ENCODE results near the gene SFXN1. TPM values are rescaled to one million over a fixed set of nuclear protein-coding genes. Genes with fewer than 3 reads are reported as not detected.

The SFXN1 gene
- total and polyA plus RNA-seq, 2 of the 4 experiments (the other 2 are of a cell fraction), result 131 to 410 TPM

DNA sequence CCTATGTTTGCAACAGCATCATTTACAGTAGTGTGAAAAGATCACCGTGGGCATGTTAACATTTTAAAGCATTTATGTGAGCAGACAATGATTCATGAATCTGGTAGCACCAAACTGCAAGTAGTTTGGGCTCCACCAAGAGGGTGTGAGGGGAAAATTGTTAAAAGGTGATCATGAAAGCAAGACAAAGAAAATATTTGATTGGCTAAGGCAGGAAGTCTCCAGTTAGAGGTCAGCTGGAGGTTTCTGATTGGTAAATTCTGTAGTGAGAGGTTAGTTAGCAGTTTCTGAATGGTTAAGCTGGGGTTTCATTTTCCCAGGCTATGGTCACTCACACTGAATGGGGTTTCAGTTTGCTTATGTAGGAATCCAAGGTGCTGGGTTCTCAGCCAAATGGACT lies 20.9 kb upstream of the SFXN1 start:
- H3K9ac ChIP-seq (ENCODE audit: low read depth, low read length), result no peak overlapping the region
- H3K9me1 ChIP-seq (ENCODE audit: insufficient read depth, low read length), result no peaks in the 10 kb centered on the region
- no peaks in the 10 kb centered on the region for H3K4me1 ChIP-seq (ENCODE audit: control insufficient read depth, insufficient read depth, low read length)
- H3K23ac ChIP-seq (ENCODE audit: low read depth, low read length), result no peak overlapping the region
- DNase-seq (no peak), ATAC-seq (ENCODE audit: low read depth) (no peak)
- no peak overlapping the region for H4K91ac ChIP-seq (ENCODE audit: insufficient read depth, low read depth, low read length)
- dilution Hi-C loops (cut with HindIII; ENCODE audit: low sequenced_read_pairs, unreplicated experiment) (no loop called here), intact Hi-C loops (cut with micrococcal nuclease) (no loop called here), in situ Hi-C loops (cut with MboI; ENCODE audit: low sequenced_read_pairs) (no loop called here)
- H3K18ac ChIP-seq (ENCODE audit: low read depth, low read length), result no peak overlapping the region
- TF ChIP-seq MXI1 (IDR thresholded peaks at IDR 0.05; ENCODE audit: borderline replicate concordance, low read depth, low read length) (no peak), MAZ (IDR thresholded peaks at IDR 0.05; ENCODE audit: borderline replicate concordance, low read depth, low read length) (no peak)
- TF ChIP-seq, protein P1, sequence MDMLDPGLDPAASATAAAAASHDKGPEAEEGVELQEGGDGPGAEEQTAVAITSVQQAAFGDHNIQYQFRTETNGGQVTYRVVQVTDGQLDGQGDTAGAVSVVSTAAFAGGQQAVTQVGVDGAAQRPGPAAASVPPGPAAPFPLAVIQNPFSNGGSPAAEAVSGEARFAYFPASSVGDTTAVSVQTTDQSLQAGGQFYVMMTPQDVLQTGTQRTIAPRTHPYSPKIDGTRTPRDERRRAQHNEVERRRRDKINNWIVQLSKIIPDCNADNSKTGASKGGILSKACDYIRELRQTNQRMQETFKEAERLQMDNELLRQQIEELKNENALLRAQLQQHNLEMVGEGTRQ (IDR thresholded peaks at IDR 0.05; ENCODE audit: low read depth, low read length), result no peak
- TF ChIP-seq, protein P2, sequence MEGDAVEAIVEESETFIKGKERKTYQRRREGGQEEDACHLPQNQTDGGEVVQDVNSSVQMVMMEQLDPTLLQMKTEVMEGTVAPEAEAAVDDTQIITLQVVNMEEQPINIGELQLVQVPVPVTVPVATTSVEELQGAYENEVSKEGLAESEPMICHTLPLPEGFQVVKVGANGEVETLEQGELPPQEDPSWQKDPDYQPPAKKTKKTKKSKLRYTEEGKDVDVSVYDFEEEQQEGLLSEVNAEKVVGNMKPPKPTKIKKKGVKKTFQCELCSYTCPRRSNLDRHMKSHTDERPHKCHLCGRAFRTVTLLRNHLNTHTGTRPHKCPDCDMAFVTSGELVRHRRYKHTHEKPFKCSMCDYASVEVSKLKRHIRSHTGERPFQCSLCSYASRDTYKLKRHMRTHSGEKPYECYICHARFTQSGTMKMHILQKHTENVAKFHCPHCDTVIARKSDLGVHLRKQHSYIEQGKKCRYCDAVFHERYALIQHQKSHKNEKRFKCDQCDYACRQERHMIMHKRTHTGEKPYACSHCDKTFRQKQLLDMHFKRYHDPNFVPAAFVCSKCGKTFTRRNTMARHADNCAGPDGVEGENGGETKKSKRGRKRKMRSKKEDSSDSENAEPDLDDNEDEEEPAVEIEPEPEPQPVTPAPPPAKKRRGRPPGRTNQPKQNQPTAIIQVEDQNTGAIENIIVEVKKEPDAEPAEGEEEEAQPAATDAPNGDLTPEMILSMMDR (conservative IDR thresholded peaks at IDR 0.05; ENCODE audit: low read depth, low read length), result 0 out of 2 replicates have a peak, but pooled peaks have one; percentile 3
- no peak overlapping the region for H3K4me2 ChIP-seq (ENCODE audit: low read depth, low read length)
- peaks cover 9% of the 10 kb centered on the region; the same call in 1 of the 2 replicates for H3K27me3 ChIP-seq (ENCODE audit: control insufficient read depth, insufficient read depth, low read length)
- no peak overlapping the region for H3K14ac ChIP-seq (replicated peaks; ENCODE audit: low read depth, low read length)
- no peak overlapping the region for H3K56ac ChIP-seq (ENCODE audit: extremely low read depth, insufficient read depth, low read length)
- CTCF ChIA-PET, result no interaction called here
- no peaks in the 10 kb centered on the region for H3K9me3 ChIP-seq (ENCODE audit: control insufficient read depth, insufficient read depth, low read length)
- H3K79me1 ChIP-seq (ENCODE audit: low read depth in 1 of 2, low read length in 2 of 2), result no peaks in the 10 kb centered on the region
- H4K5ac ChIP-seq (ENCODE audit: low read depth, low read length), result no peak overlapping the region
- no peak overlapping the region for H2BK120ac ChIP-seq (ENCODE audit: low read depth, low read length)
- no peak overlapping the region for H2AK9ac ChIP-seq (replicated peaks; ENCODE audit: low read depth, low read length, poor library complexity)
- no peak overlapping the region for H3K4me3 ChIP-seq (ENCODE audit: insufficient read depth, low read depth, low read length)
- H3K4ac ChIP-seq (ENCODE audit: low read depth, low read length), result no peak overlapping the region
- POLR2A ChIA-PET (ENCODE audit: unreplicated experiment), result no interaction called here
- no peaks in the 10 kb centered on the region for H3K36me3 ChIP-seq (ENCODE audit: control insufficient read depth, insufficient read depth, low read length)
- no peak overlapping the region for H2AFZ ChIP-seq (replicated peaks; ENCODE audit: low read length, poor library complexity)
- BruUV-seq (replicated peaks), result no TSS peak
- H2BK5ac ChIP-seq (ENCODE audit: low read depth, low read length, poor library complexity, severe bottlenecking), result no peak overlapping the region
- WGBS, 2 experiments (ENCODE audit: extremely low coverage in 2 of 2, insufficient read length in 1 of 2), result no CpG with 5 or more reads among the region's 1 CpG
- no peak overlapping the region for H3K27ac ChIP-seq (ENCODE audit: insufficient read depth, low read length)
- H4K20me1 ChIP-seq (ENCODE audit: insufficient read depth, low read length), result no peaks in the 10 kb centered on the region
- no peak overlapping the region for H2BK15ac ChIP-seq (ENCODE audit: low read depth, low read length)
- H4K8ac ChIP-seq (ENCODE audit: low read depth in 2 of 2, low read length in 2 of 2), result no peak overlapping the region
- H2AK5ac ChIP-seq (ENCODE audit: low read depth, low read length), result no peak overlapping the region
- H2BK20ac ChIP-seq (ENCODE audit: low read depth, low read length), result no peak overlapping the region
